Gastrocnemius medialis (tissue), 4 donors: ENCODE results near the gene GDI1. TPM values are rescaled to one million over a fixed set of nuclear protein-coding genes. Genes with fewer than 3 reads are reported as not detected.
A peak's percentile ranks its signal among the peaks of the same experiment; 100 is the strongest.

Source experiments
- ATAC-seq, 2 donors: fragments of 150-250 bp; one replicate each; pipeline ENCODE4 v1.9.1; 2016
- DNase-seq, 2 donors: peaks; one replicate each; pipeline ENCODE4 v3.0.0-alpha.2; 2019
- H3K27ac ChIP-seq, 4 donors: fragments of 200-600 bp; sonication (generic); 1 replicate in 1 of 4; 2 replicates in 3 of 4; pipeline ENCODE4 v1.5.1; 2016 to 2018; ENCODE audit warnings: mild to moderate bottlenecking in 2 of 4, moderate library complexity in 1 of 4
- H3K27me3 ChIP-seq, 3 donors: fragments of 200-600 bp; sonication (generic) in 2 of 3; 1 replicate in 1 of 3; 2 replicates in 2 of 3; pipeline versions ENCODE4 v1.5.1 to v1.6.0; 2016 to 2019; ENCODE audit warnings: mild to moderate bottlenecking in 1 of 3, moderate library complexity in 1 of 3
- H3K36me3 ChIP-seq, 2 donors: fragments of 200-600 bp; sonication (generic) in 1 of 2; one replicate each; pipeline ENCODE4 v1.5.1; 2017 to 2018
- H3K4me1 ChIP-seq, 2 donors: fragments of 200-600 bp; sonication (generic) in 1 of 2; one replicate each; pipeline ENCODE4 v1.5.1; 2016 to 2017; ENCODE audit warnings: mild to moderate bottlenecking in 2 of 2
- H3K4me3 ChIP-seq, 4 donors: fragments of 200-600 bp; sonication (generic) in 3 of 4; 1 replicate in 1 of 4; 2 replicates in 3 of 4; pipeline ENCODE4 v1.5.1; 2016 to 2019; ENCODE audit warnings: mild to moderate bottlenecking in 2 of 4
- H3K9me3 ChIP-seq, 3 donors: fragments of 200-600 bp; sonication (generic) in 2 of 3; 1 replicate in 1 of 3; 2 replicates in 2 of 3; pipeline ENCODE4 v1.5.1; 2016 to 2019
- CTCF ChIP-seq, 5 experiments: fragments of 450-650 bp in 3 of 5; fragments of 200-600 bp in 2 of 5; sonication (generic) in 2 of 5; IDR thresholded peaks in 4 of 5; conservative IDR thresholded peaks in 1 of 5; 1 replicate in 4 of 5; 2 replicates in 1 of 5; pipeline ENCODE4 v1.5.1; 2016 to 2019; ENCODE audit warnings: antibody characterized with exemption in 5 of 5, mild to moderate bottlenecking in 3 of 5, moderate library complexity in 3 of 5
- POLR2A ChIP-seq, 2 donors: fragments of 450-650 bp; IDR thresholded peaks; one replicate each; pipeline ENCODE4 v1.6.1; 2017; ENCODE audit warnings: antibody characterized with exemption in 2 of 2, mild to moderate bottlenecking in 2 of 2, moderate library complexity in 2 of 2
- in situ Hi-C, 4 donors: fragments of 200-750 bp; cut with MboI; loops; one replicate each; pipeline versions ENCODE4 v1.15.0 to v1.8.0; 2017; ENCODE audit warnings: low sequenced_read_pairs in 4 of 4
- intact Hi-C: fragments of 100-400 bp; cut with DNase I; formaldehyde crosslinking; loops from one replicate; pipeline ENCODE4 v1.15.1; 2023; ENCODE audit warnings: low total_unique reads
- total RNA-seq, 4 donors: library from RNA; depleted of rRNA; stranded (reverse); fragments of >200 nt; gene quantifications; one replicate each; pipeline versions ENCODE4 v1.1.0 to v1.2.3, GENCODE V29; 2016

Gene GDI1
- total RNA-seq, 4 donors from 2014 or later, result 19.8 to 54.5 (median 39.0) TPM

- Histone ChIP-seq H3K4me1 (peaks cover 17 to 28% of the 10 kb centered on the region in 2 donors), H3K27me3 (no peaks in the 10 kb centered on the region), H3K9me3 (no peaks in the 10 kb centered on the region), H3K4me3 (no peak overlapping the region), H3K36me3 (no peaks in the 10 kb centered on the region), H3K27ac (peak overlapping the region in 3 of 4 donors; percentile 81 to 91 (median 88))
- TF ChIP-seq POLR2A (IDR thresholded peaks at IDR 0.05), result no peak
- no peak for TF ChIP-seq CTCF (IDR thresholded peaks at IDR 0.05 in 4 of 5, conservative IDR thresholded peaks at IDR 0.05 in 1 of 5)
- ATAC-seq (no peak), DNase-seq (no peak)
- in situ Hi-C loops, result no loop called here
- intact Hi-C loops, result no loop called here
Measured at GRCh38 chrX:154483325-154483724, 46.4 kb downstream of the GDI1 start.

GRCh38 chrX:154484255-154485149, 47.5 kb downstream of the GDI1 start:
- Histone ChIP-seq H3K27me3 (no peaks in the 10 kb centered on the region), H3K4me1 (peaks cover 17 to 31% of the 10 kb centered on the region in 2 donors), H3K9me3 (no peaks in the 10 kb centered on the region), H3K4me3 (no peak overlapping the region), H3K36me3 (no peaks in the 10 kb centered on the region), H3K27ac (peak overlapping the region; percentile 81 to 91 (median 85))
- TF ChIP-seq CTCF (IDR thresholded peaks at IDR 0.05 in 4 of 5, conservative IDR thresholded peaks at IDR 0.05 in 1 of 5), result no peak
- no peak for TF ChIP-seq POLR2A (IDR thresholded peaks at IDR 0.05)
- in situ Hi-C loops, result no loop called here
- ATAC-seq (peak; percentile 45 to 49), DNase-seq (peak; percentile 14 to 52)
- intact Hi-C loops, result loop anchor here (5.0 kb wide), 2 partner anchors 72 to 87 kb away; partner anchors contain the start of genes RPL10 and TAFAZZIN

- peak in 1 of 2 donors; percentile 60 for DNase-seq
- peak overlapping the region; percentile 81 to 91 (median 85) for H3K27ac ChIP-seq
- no peaks in the 10 kb centered on the region for H3K9me3 ChIP-seq
- TF ChIP-seq CTCF (IDR thresholded peaks at IDR 0.05 in 4 of 5, conservative IDR thresholded peaks at IDR 0.05 in 1 of 5) (no peak), POLR2A (IDR thresholded peaks at IDR 0.05) (no peak)
- H3K4me1 ChIP-seq, result peaks cover 17 to 32% of the 10 kb centered on the region in 2 donors
- ATAC-seq, result peak in 1 of 2 donors; percentile 40
- in situ Hi-C loops, result no loop called here
- H3K27me3 ChIP-seq, result no peaks in the 10 kb centered on the region
- no peaks in the 10 kb centered on the region for H3K36me3 ChIP-seq
- intact Hi-C loops, result loop anchor here (5.0 kb wide), 2 partner anchors 73 to 88 kb away; partner anchors contain the start of genes RPL10 and TAFAZZIN
- H3K4me3 ChIP-seq, result peak overlapping the region; percentile 55 to 67 (median 64)
Measured at GRCh38 chrX:154485150-154486051, 48.4 kb downstream of the GDI1 start.

- peak; percentile 8 to 43 for DNase-seq
- intact Hi-C loops, result loop anchor here (5.0 kb wide), 2 partner anchors 74 to 89 kb away; partner anchors contain the start of genes RPL10 and TAFAZZIN
- TF ChIP-seq POLR2A (IDR thresholded peaks at IDR 0.05) (no peak), CTCF (IDR thresholded peaks at IDR 0.05 in 4 of 5, conservative IDR thresholded peaks at IDR 0.05 in 1 of 5) (no peak)
- H3K4me1 ChIP-seq, result peaks cover 17 to 32% of the 10 kb centered on the region in 2 donors
- ATAC-seq, result peak; percentile 8 to 14
- peak overlapping the region; percentile 55 to 67 (median 64) for H3K4me3 ChIP-seq
- H3K27ac ChIP-seq, result peak overlapping the region; percentile 81 to 91 (median 85)
- in situ Hi-C loops, result no loop called here
- no peaks in the 10 kb centered on the region for H3K9me3 ChIP-seq
- H3K36me3 ChIP-seq, result no peaks in the 10 kb centered on the region
- no peaks in the 10 kb centered on the region for H3K27me3 ChIP-seq
Measured at GRCh38 chrX:154486052-154486395, 49.1 kb downstream of the GDI1 start.
